Measurements from ENCODE around the gene NOTCH2. TPM values are rescaled to one million over a fixed set of nuclear protein-coding genes. Genes with fewer than 3 reads are reported as not detected.

The NOTCH2 gene
- total and polyA plus RNA-seq, 10 of the 15 experiments (the other 5 are each of a cell fraction or from before 2014, with no cell fraction given) = 0.02 to 2.0 (median 0.62) TPM; not detected in 1

GRCh38 chr1:119909890-119910596 is 159.4 kb downstream of the NOTCH2 start:
- ATAC-seq (no peak), FAIRE-seq (no peak), DNase-seq (ENCODE audit: low read depth, low spot score) (no peak)
- no peak overlapping the region for H3K4me3 ChIP-seq
- no peaks in the 10 kb centered on the region; a peak in 2 of 4 replicates for H3K27me3 ChIP-seq (replicated peaks in 1 of 2; ENCODE audit: control insufficient read depth in 2 of 2, insufficient read depth in 2 of 2, low read length in 1 of 2)
- ChIA-PET CTCF (no interaction called here), RAD21 (ENCODE audit: unreplicated experiment) (no interaction called here), POLR2A (no interaction called here), SMC1A (ENCODE audit: uncharacterized antibody, unreplicated experiment) (no interaction called here)
- H3K79me2 ChIP-seq (ENCODE audit: control insufficient read depth, insufficient read depth, low read length) = no peaks in the 10 kb centered on the region
- H3K9me3 ChIP-seq (replicated peaks; ENCODE audit: control insufficient read depth, insufficient read depth, low read length) = no peaks in the 10 kb centered on the region
- no TSS peak for BruUV-seq (replicated peaks)
- in situ Hi-C loops (cut with MboI) (no loop called here), intact Hi-C loops (cut with micrococcal nuclease; ENCODE audit: unreplicated experiment) (no loop called here)
- H3K4me1 ChIP-seq (ENCODE audit: control insufficient read depth, insufficient read depth, low read length) = no peaks in the 10 kb centered on the region
- H4K20me1 ChIP-seq (ENCODE audit: control insufficient read depth, insufficient read depth) = no peaks in the 10 kb centered on the region
- H3K27ac ChIP-seq (ENCODE audit: control insufficient read depth, insufficient read depth) = no peak overlapping the region
- H3K4me2 ChIP-seq (ENCODE audit: control insufficient read depth, insufficient read depth) = no peak overlapping the region
- H3K9ac ChIP-seq (ENCODE audit: control insufficient read depth, insufficient read depth, low read length) = no peak overlapping the region
- H2AFZ ChIP-seq (ENCODE audit: control insufficient read depth, low read depth, low read length) = no peak overlapping the region
- no peaks in the 10 kb centered on the region for H3K36me3 ChIP-seq (ENCODE audit: control insufficient read depth in 2 of 2, insufficient read depth in 2 of 2, low read length in 1 of 2)
- WGBS (ENCODE audit: insufficient coverage, insufficient replicate concordance, low lambda C conversion rate, missing lambda C conversion rate) = 46% methylated on average over 9 of the region's 9 CpGs
- TF ChIP-seq BHLHE40 (IDR thresholded peaks at IDR 0.05; ENCODE audit: borderline replicate concordance in 1 of 2, low read depth in 2 of 2, low read length in 1 of 2) = no peak
- TF ChIP-seq E2F8 (IDR thresholded peaks at IDR 0.05; ENCODE audit: low read depth, partially characterized antibody) = no peak
- no peak for TF ChIP-seq IRF3 (IDR thresholded peaks at IDR 0.05)
- no peak for TF ChIP-seq BMI1 (IDR thresholded peaks at IDR 0.05; ENCODE audit: borderline replicate concordance)
- TF ChIP-seq CREB1 (IDR thresholded peaks at IDR 0.05; ENCODE audit: low read depth) = no peak
- TF ChIP-seq NKRF (conservative IDR thresholded peaks at IDR 0.05) = no peak
- no peak for TF ChIP-seq SMAD5 (IDR thresholded peaks at IDR 0.05; ENCODE audit: low read depth)
- TF ChIP-seq HDAC2 (IDR thresholded peaks at IDR 0.05) = no peak
- no peak for TF ChIP-seq NR2C1 (IDR thresholded peaks at IDR 0.05)
- TF ChIP-seq CBX3 (IDR thresholded peaks at IDR 0.05; ENCODE audit: borderline replicate concordance, low read depth) = no peak
- no peak for TF ChIP-seq ZBTB11 (CRISPR knock-in tag; IDR thresholded peaks at IDR 0.05)
- TF ChIP-seq BCL3 (IDR thresholded peaks at IDR 0.05; ENCODE audit: borderline replicate concordance, insufficient read depth, low read depth, low read length, poor library complexity, severe bottlenecking) = no peak
- no peak for TF ChIP-seq TARDBP (IDR thresholded peaks at IDR 0.05; ENCODE audit: borderline replicate concordance)

Measured in GM12878 (cell line).